Neuronal stem cell (in vitro differentiated cells): ENCODE data around the gene DTX3L.

ENCODE experiments used
- DNase-seq: peaks from one replicate; pipeline ENCODE4 v3.0.0-alpha.2; 2013; ENCODE audit warnings: low spot score
- H2AFZ ChIP-seq: one replicate; pipeline ENCODE4 v1.6.1; 2013; ENCODE audit warnings: mild to moderate bottlenecking, low read length, inconsistent platforms
- H2AK5ac ChIP-seq: 2 replicates; pipeline ENCODE4 v1.6.1; 2013; ENCODE audit warnings: low read depth, mild to moderate bottlenecking, inconsistent platforms, low read length, moderate library complexity, mixed read lengths
- H2BK120ac ChIP-seq: 2 replicates; pipeline ENCODE4 v1.6.1; 2013; ENCODE audit warnings: low read depth, mild to moderate bottlenecking, inconsistent platforms, low read length, moderate library complexity, mixed read lengths
- H2BK12ac ChIP-seq: one replicate; pipeline ENCODE4 v1.6.1; 2013; ENCODE audit warnings: low read length, inconsistent platforms
- H2BK15ac ChIP-seq: 2 replicates; pipeline ENCODE4 v1.6.1; 2013; ENCODE audit warnings: mild to moderate bottlenecking, low read length, inconsistent platforms, mixed read lengths
- H2BK5ac ChIP-seq: one replicate; pipeline ENCODE4 v1.6.1; 2013; ENCODE audit warnings: inconsistent platforms, mild to moderate bottlenecking, low read length, moderate library complexity
- H3K14ac ChIP-seq: one replicate; pipeline ENCODE4 v1.6.1; 2013; ENCODE audit warnings: low read length, inconsistent platforms
- H3K18ac ChIP-seq: 2 replicates; pipeline ENCODE4 v1.6.1; 2013; ENCODE audit warnings: low read length, inconsistent platforms
- H3K23ac ChIP-seq: 2 replicates; pipeline ENCODE4 v1.6.1; 2013; ENCODE audit warnings: low read depth, mild to moderate bottlenecking, mixed read lengths, low read length, inconsistent platforms; ENCODE audit not compliant: poor library complexity
- H3K27ac ChIP-seq: replicated peaks from 3 replicates; pipeline ENCODE4 v1.5.1; 2013; ENCODE audit warnings: low read length, inconsistent platforms
- H3K27me3 ChIP-seq, 3 experiments: 2 replicates each; pipeline ENCODE4 v1.6.1; 2013; ENCODE audit warnings: low read length in 3 of 3, mild to moderate bottlenecking in 2 of 3, inconsistent platforms in 1 of 3, low read depth in 1 of 3, mixed read lengths in 1 of 3, moderate library complexity in 1 of 3; ENCODE audit not compliant: control insufficient read depth in 3 of 3, insufficient read depth in 3 of 3
- H3K36me3 ChIP-seq, 2 donors: replicated peaks in 1 of 2; 2 replicates each; pipeline ENCODE4 v1.6.1; 2013; ENCODE audit warnings: low read length in 2 of 2; ENCODE audit not compliant: control insufficient read depth in 2 of 2, insufficient read depth in 2 of 2
- H3K4ac ChIP-seq: 2 replicates; pipeline ENCODE4 v1.6.1; 2013; ENCODE audit warnings: inconsistent platforms, mild to moderate bottlenecking, low read length, moderate library complexity
- H3K4me1 ChIP-seq, 2 donors: 1 replicate in 1 of 2; 2 replicates in 1 of 2; pipeline ENCODE4 v1.6.1; 2013; ENCODE audit warnings: low read length in 2 of 2, low read depth in 1 of 2; ENCODE audit not compliant: control insufficient read depth in 2 of 2, insufficient read depth in 1 of 2
- H3K4me2 ChIP-seq: one replicate; pipeline ENCODE4 v1.6.1; 2013; ENCODE audit warnings: mild to moderate bottlenecking, low read length, inconsistent platforms; ENCODE audit not compliant: insufficient read depth, poor library complexity, severe bottlenecking
- H3K4me3 ChIP-seq, 2 donors: 2 replicates each; pipeline ENCODE4 v1.5.1; 2013; ENCODE audit warnings: low read length in 2 of 2, mild to moderate bottlenecking in 2 of 2, inconsistent platforms in 1 of 2, moderate library complexity in 1 of 2
- H3K79me1 ChIP-seq: one replicate; pipeline ENCODE4 v1.6.1; 2013; ENCODE audit warnings: low read depth, mild to moderate bottlenecking, inconsistent platforms, low read length, moderate library complexity
- H3K9ac ChIP-seq: one replicate; pipeline ENCODE4 v1.6.1; 2013; ENCODE audit warnings: mild to moderate bottlenecking, low read depth, low read length, inconsistent platforms; ENCODE audit not compliant: poor library complexity
- H3K9me3 ChIP-seq, 2 donors: replicated peaks in 1 of 2; 2 replicates each; pipeline versions ENCODE3 to v1.6.1; 2013; ENCODE audit warnings: low read length in 2 of 2, mild to moderate bottlenecking in 2 of 2, inconsistent platforms in 1 of 2, low read depth in 1 of 2, mixed read lengths in 1 of 2, moderate library complexity in 1 of 2; ENCODE audit not compliant: control insufficient read depth in 2 of 2, insufficient read depth in 1 of 2
- H4K8ac ChIP-seq: one replicate; pipeline ENCODE4 v1.6.1; 2013; ENCODE audit warnings: low read depth, mild to moderate bottlenecking, inconsistent platforms, low read length, moderate library complexity
- H4K91ac ChIP-seq: one replicate; pipeline ENCODE4 v1.6.1; 2013; ENCODE audit warnings: low read length, low read depth, mild to moderate bottlenecking, inconsistent platforms; ENCODE audit not compliant: poor library complexity
- WGBS, 2 donors: extraction: QIAGEN DNeasy Blood & Tissue Kit; methylation state at CpG; one replicate each; pipeline ENCODE4 v1.1.7; 2013; ENCODE audit warnings: missing lambda C conversion rate in 2 of 2, mixed read lengths in 1 of 2; ENCODE audit not compliant: insufficient read length in 2 of 2, insufficient replicate concordance in 1 of 2; ENCODE audit errors: extremely low coverage in 2 of 2; 5-methylcytosine and 5-hydroxymethylcytosine counted together

Gene DTX3L

DNA sequence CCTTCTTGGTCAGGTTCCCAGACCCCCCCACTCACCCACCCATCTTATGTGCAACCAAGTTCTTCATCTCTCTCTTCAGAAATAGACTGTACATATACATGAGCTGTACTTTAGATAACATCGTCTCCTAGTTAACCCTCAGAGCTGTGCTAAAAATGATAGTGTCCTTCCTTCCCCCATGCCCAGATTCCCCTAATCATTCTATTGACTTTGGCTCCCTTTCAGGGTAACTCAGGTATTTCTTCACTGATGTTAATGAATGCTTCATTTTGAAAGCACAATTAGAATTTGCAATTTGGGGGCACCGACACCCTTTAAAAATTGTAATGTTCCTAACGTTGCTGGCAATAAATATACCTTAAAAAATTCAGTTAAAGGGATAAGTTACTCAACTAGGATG is 11.0 kb upstream of the DTX3L start:
- no CpG with 5 or more reads among the region's 3 CpGs for WGBS, 2 donors
- Histone ChIP-seq H2BK120ac (no peak overlapping the region), H2BK15ac (no peak overlapping the region), H3K27me3 (no peaks in the 10 kb centered on the region), H3K23ac (no peak overlapping the region), H3K79me1 (no peaks in the 10 kb centered on the region), H3K9me3 (no peaks in the 10 kb centered on the region), H2AK5ac (no peak overlapping the region), H4K91ac (no peak overlapping the region), H4K8ac (no peak overlapping the region), H2BK12ac (no peak overlapping the region), H3K36me3 (peaks cover 0 to 48% of the 10 kb centered on the region in 2 donors), H3K4me3 (no peak overlapping the region), H3K4me2 (no peak overlapping the region), H3K27ac (no peak overlapping the region), H3K4ac (no peak overlapping the region), H3K14ac (no peak overlapping the region), H3K18ac (no peak overlapping the region), H3K4me1 (no peaks in the 10 kb centered on the region), H2BK5ac (no peak overlapping the region), H3K9ac (no peak overlapping the region), H2AFZ (no peak overlapping the region)
- DNase-seq, result no peak

DNA sequence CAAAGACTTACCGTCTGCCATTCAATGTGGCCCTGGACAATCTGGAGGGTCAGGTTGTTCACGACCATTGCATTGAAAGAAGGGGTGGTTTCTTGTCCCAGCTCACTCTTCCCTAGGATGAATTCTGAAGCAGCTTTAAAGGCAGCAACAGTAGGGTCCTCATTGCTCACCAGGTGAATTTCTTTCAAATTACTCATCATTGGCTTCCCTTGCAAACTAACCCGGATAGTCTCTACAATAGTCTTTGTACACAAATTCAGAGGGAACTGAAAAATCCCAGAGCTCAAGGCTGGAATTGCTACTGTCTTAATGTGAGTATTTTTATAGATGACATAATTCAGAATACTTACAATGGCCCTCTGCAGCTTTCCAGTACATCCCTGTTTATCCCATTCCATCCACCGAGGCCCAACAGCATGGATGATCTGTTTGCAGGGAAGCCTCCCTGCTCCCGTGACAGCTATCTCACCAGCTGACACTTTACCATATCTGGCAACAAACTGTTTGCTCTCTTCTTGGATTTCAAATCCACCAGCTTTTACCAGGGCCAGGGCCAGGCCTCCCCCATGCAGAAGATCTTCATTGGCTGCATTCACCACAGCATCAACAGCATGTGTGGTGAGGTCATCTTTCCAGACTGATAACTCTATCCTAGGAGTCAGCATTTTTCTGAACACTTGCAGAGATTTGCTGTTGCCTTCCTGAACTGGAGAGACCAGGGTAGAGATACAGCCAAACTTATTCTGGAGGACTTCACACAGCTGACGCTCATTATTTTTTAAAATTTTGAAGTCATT is 8.7 kb upstream of the DTX3L start:
- peaks cover 0 to 47% of the 10 kb centered on the region in 2 donors for H3K36me3 ChIP-seq
- H3K4ac ChIP-seq, result no peak overlapping the region
- no peak overlapping the region for H3K9ac ChIP-seq
- no peaks in the 10 kb centered on the region for H3K4me1 ChIP-seq
- H2BK120ac ChIP-seq, result no peak overlapping the region
- H4K91ac ChIP-seq, result no peak overlapping the region
- no peaks in the 10 kb centered on the region for H3K79me1 ChIP-seq
- no peak overlapping the region for H2AFZ ChIP-seq
- no peak overlapping the region for H4K8ac ChIP-seq
- H2AK5ac ChIP-seq, result no peak overlapping the region
- no peak overlapping the region for H3K23ac ChIP-seq
- H3K18ac ChIP-seq, result no peak overlapping the region
- no peaks in the 10 kb centered on the region for H3K9me3 ChIP-seq
- H2BK5ac ChIP-seq, result no peak overlapping the region
- H3K4me2 ChIP-seq, result no peak overlapping the region
- no CpG with 5 or more reads among the region's 6 CpGs for WGBS, 2 donors
- H3K4me3 ChIP-seq, result no peak overlapping the region
- no peak overlapping the region for H3K27ac ChIP-seq
- no peak overlapping the region for H2BK12ac ChIP-seq
- no peak overlapping the region for H2BK15ac ChIP-seq
- no peak for DNase-seq
- H3K27me3 ChIP-seq, result no peaks in the 10 kb centered on the region
- no peak overlapping the region for H3K14ac ChIP-seq

DNA sequence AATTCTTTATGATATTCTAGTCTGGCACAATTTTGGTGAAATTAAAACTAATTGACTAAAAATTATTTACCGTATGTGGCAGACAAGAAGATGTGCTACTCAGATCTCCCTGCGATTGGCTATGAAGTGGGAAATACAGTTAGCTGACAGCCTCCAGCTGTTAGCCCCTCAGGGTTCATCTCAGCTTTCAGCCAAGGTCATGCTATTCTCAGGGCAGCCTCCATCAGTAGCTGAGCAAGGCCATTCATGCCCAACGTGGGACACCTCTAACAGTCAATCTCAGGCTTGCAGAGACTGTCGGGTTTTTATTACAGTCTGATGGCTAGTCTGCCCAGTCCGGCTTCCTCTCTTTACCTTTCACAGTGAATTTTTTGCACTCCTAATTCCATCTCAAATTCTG is 6.8 kb upstream of the DTX3L start:
- Histone ChIP-seq H3K4me3 (no peak overlapping the region), H2BK120ac (no peak overlapping the region), H3K18ac (no peak overlapping the region), H3K4ac (no peak overlapping the region), H2BK12ac (no peak overlapping the region), H2AFZ (no peak overlapping the region), H2AK5ac (no peak overlapping the region), H3K9ac (no peak overlapping the region), H3K9me3 (no peaks in the 10 kb centered on the region), H4K8ac (no peak overlapping the region), H2BK15ac (no peak overlapping the region), H3K27ac (no peak overlapping the region), H3K27me3 (no peaks in the 10 kb centered on the region), H3K4me2 (no peak overlapping the region), H3K14ac (no peak overlapping the region), H2BK5ac (no peak overlapping the region), H3K23ac (no peak overlapping the region), H4K91ac (no peak overlapping the region), H3K4me1 (no peaks in the 10 kb centered on the region), H3K79me1 (no peaks in the 10 kb centered on the region), H3K36me3 (peaks cover 0 to 41% of the 10 kb centered on the region in 2 donors)
- DNase-seq, result no peak
- no CpG with 5 or more reads among the region's 5 CpGs for WGBS, 2 donors

DNA sequence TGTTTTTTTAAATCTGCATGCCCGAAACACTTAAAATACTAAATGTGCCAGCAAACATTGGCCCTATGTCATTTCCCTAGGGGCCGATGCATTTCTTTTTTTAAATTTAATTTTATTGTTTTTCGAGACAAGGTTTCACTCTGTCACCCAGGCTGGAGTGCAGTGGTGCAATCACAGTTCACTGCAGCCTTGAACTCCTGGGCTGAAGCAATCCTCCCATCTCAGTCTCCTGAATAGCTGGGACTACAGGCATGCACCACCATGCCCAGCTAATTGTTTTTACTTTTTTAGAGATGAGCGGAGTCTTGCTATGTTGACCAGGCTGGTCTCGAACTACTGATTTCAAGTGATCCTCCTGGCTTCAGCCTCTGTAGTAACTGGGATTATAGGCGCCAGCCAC is 5.5 kb upstream of the DTX3L start:
- Histone ChIP-seq H2BK15ac (no peak overlapping the region), H3K9ac (no peak overlapping the region), H3K79me1 (no peaks in the 10 kb centered on the region), H3K14ac (no peak overlapping the region), H4K91ac (no peak overlapping the region), H2BK120ac (no peak overlapping the region), H4K8ac (no peak overlapping the region), H3K36me3 (peaks cover 0 to 41% of the 10 kb centered on the region in 2 donors), H3K4me1 (peaks cover under 1 to 2% of the 10 kb centered on the region in 2 donors), H2AFZ (no peak overlapping the region), H3K18ac (no peak overlapping the region), H2BK12ac (no peak overlapping the region), H3K4me2 (no peak overlapping the region), H3K4ac (no peak overlapping the region), H3K27ac (no peak overlapping the region), H2BK5ac (no peak overlapping the region), H3K23ac (no peak overlapping the region), H3K9me3 (no peaks in the 10 kb centered on the region), H2AK5ac (no peak overlapping the region), H3K27me3 (no peaks in the 10 kb centered on the region), H3K4me3 (no peak overlapping the region)
- WGBS, 2 donors, result no CpG with 5 or more reads among the region's 6 CpGs
- no peak for DNase-seq
